NT2/D1 (cell line): ENCODE data around the gene SPA17.

ENCODE experiments used
- DNase-seq: peaks from one replicate; pipeline ENCODE4 v3.0.0-alpha.2; 2011; ENCODE audit warnings: low read depth, low spot score
- H3K27me3 ChIP-seq: 2 replicates; pipeline ENCODE4 v1.6.0; 2011; ENCODE audit warnings: mild to moderate bottlenecking; ENCODE audit not compliant: insufficient read length, insufficient read depth
- H3K36me3 ChIP-seq: 2 replicates; pipeline ENCODE4 v1.6.1; 2011; ENCODE audit warnings: mild to moderate bottlenecking, low read length, mixed read lengths; ENCODE audit not compliant: insufficient read depth, insufficient read length
- H3K4me1 ChIP-seq: 2 replicates; pipeline ENCODE4 v1.5.1; 2011; ENCODE audit not compliant: insufficient read depth, insufficient read length
- H3K4me3 ChIP-seq: 2 replicates; pipeline ENCODE4 v1.5.1; 2011; ENCODE audit warnings: low read depth; ENCODE audit not compliant: insufficient read length
- H3K9ac ChIP-seq: 2 replicates; pipeline ENCODE4 v1.6.0; 2011; ENCODE audit warnings: low read depth; ENCODE audit not compliant: insufficient read length
- H3K9me3 ChIP-seq: 2 replicates; pipeline ENCODE4 v1.5.1; 2011; ENCODE audit warnings: mild to moderate bottlenecking, low read length; ENCODE audit not compliant: insufficient read depth
- SUZ12 ChIP-seq: IDR thresholded peaks from 2 replicates; pipeline ENCODE4 v1.6.1; 2011; ENCODE audit not compliant: insufficient read length, insufficient read depth; ENCODE audit errors: extremely low read depth
- YY1 ChIP-seq: IDR thresholded peaks from 2 replicates; pipeline ENCODE4 v1.6.1; 2011; ENCODE audit not compliant: insufficient read length, insufficient read depth
- ZNF274 ChIP-seq: IDR thresholded peaks from 2 replicates; pipeline ENCODE4 v1.6.1; 2011; ENCODE audit warnings: mild to moderate bottlenecking, low read depth, low read length

Gene SPA17

DNA sequence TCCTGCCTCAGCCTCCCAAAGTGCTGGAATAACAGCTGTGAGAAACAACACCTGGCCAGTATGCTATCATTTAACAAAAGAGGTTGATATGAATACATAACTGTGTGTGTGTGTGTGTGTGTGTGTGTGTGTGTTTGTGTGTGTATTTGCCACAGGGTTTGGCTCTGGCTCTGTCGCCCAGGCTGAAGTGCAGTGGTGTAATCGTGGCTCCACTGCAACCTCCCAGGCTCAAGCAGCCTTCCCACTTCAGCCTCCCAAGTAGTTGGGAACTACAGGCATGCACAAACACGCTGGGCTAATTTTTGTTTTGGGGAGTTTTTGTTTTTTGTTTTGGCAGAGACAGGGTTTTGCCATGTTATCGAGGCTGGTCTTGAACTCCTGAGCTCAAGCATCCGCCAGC is 4.7 kb downstream of the SPA17 start:
- no peak for DNase-seq
- H3K9me3 ChIP-seq, result peaks cover 7% of the 10 kb centered on the region; the same call in 1 of the 2 replicates
- no peak overlapping the region for H3K4me3 ChIP-seq
- no peak for TF ChIP-seq ZNF274
- TF ChIP-seq YY1, result no peak
- TF ChIP-seq SUZ12, result no peak
- H3K9ac ChIP-seq, result no peak overlapping the region
- no peaks in the 10 kb centered on the region for H3K4me1 ChIP-seq
- H3K36me3 ChIP-seq, result no peaks in the 10 kb centered on the region
- H3K27me3 ChIP-seq, result no peaks in the 10 kb centered on the region

GRCh38 chr11:124681421-124681820 is 7.7 kb downstream of the SPA17 start:
- Histone ChIP-seq H3K27me3 (no peaks in the 10 kb centered on the region), H3K4me1 (no peaks in the 10 kb centered on the region), H3K36me3 (no peaks in the 10 kb centered on the region), H3K9me3 (peaks cover 29% of the 10 kb centered on the region), H3K4me3 (no peak overlapping the region), H3K9ac (no peak overlapping the region)
- DNase-seq, result no peak
- TF ChIP-seq ZNF274 (no peak), YY1 (no peak), SUZ12 (no peak)

- no peaks in the 10 kb centered on the region for H3K4me1 ChIP-seq
- no peaks in the 10 kb centered on the region for H3K36me3 ChIP-seq
- TF ChIP-seq ZNF274 (no peak), YY1 (no peak), SUZ12 (no peak)
These were observed 8.7 kb downstream of the SPA17 start for GRCh38 chr11:124682443-124682842.

DNA sequence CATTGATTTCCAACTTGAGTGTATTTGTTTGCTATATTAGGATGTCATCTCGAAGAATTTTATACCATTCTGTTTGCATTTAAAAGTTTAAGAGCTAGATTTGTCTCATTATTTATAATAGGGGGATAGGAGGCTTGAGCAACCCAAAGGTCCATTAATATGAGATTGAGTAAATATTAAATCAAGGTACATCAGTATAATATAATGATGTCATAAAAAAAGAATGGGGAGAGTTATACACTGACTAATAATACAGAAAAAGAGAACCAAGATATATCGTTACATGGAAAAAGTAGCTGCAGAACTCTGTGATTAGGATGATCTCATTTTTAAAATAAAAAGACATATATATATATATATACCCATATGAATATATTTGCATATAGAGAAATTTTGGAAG is 19.4 kb downstream of the SPA17 start:
- Histone ChIP-seq H3K9me3 (no peaks in the 10 kb centered on the region), H3K36me3 (no peaks in the 10 kb centered on the region), H3K27me3 (no peaks in the 10 kb centered on the region), H3K4me3 (no peak overlapping the region), H3K4me1 (no peaks in the 10 kb centered on the region), H3K9ac (no peak overlapping the region)
- DNase-seq, result no peak
- TF ChIP-seq YY1 (no peak), SUZ12 (no peak), ZNF274 (no peak)

More at GRCh38 chr11:124682443-124682842, 8.7 kb downstream of the SPA17 start:
- Histone ChIP-seq H3K4me3 (no peak overlapping the region), H3K9ac (no peak overlapping the region), H3K27me3 (no peaks in the 10 kb centered on the region), H3K9me3 (peaks cover 29% of the 10 kb centered on the region)
- DNase-seq, result no peak

DNA sequence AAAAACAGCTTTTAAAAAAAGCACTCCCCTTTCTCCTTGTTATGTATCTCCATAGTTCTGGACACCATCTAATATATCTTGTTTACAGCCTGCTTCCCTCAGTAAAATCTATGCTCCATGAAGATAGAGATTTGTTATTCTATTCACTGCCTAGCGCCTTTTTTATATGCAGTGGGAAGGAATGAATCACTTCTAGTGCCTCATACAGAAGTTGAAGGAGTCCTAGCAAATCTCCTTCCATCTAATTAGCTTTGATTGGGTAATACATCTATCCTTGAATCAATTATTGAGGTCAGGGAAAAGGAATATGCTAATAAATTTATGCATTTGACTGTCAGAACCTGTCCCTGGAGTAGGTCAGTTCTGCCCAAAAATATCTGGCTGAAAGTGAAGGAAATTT is 25.8 kb downstream of the SPA17 start:
- TF ChIP-seq ZNF274 (no peak), YY1 (no peak), SUZ12 (no peak)
- no peaks in the 10 kb centered on the region for H3K27me3 ChIP-seq
- no peak overlapping the region for H3K4me3 ChIP-seq
- H3K9me3 ChIP-seq, result 0 out of 2 replicates have a peak, but pooled peaks cover 9% of the 10 kb centered on the region
- no peaks in the 10 kb centered on the region for H3K4me1 ChIP-seq
- no peaks in the 10 kb centered on the region for H3K36me3 ChIP-seq
- H3K9ac ChIP-seq, result no peak overlapping the region
- no peak for DNase-seq

DNA sequence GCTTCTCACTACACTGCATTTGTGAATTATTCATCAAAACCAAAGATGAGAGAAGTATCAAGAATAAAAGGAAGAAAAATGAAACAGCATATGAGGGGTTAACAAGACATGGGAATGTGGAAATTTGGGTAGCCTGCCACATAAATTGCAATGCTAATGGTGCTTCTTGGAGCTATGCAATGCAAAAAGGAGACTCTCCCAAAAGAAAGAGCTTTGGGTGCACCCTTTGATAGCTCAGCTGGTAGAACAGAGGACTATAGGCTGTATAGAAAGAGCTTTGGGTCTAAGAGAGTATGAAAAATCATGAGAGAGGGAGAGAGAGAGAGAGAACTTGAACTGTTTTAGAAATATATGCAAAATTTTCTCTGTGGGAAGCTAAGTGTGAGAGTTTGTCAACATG is 26.3 kb downstream of the SPA17 start:
- Histone ChIP-seq H3K9ac (no peak overlapping the region), H3K4me3 (no peak overlapping the region), H3K4me1 (no peaks in the 10 kb centered on the region), H3K36me3 (no peaks in the 10 kb centered on the region), H3K9me3 (0 out of 2 replicates have a peak, but pooled peaks cover 9% of the 10 kb centered on the region), H3K27me3 (no peaks in the 10 kb centered on the region)
- no peak for DNase-seq
- no peak for TF ChIP-seq ZNF274
- no peak for TF ChIP-seq YY1
- TF ChIP-seq SUZ12, result no peak

GRCh38 chr11:124707829-124708228 is 34.1 kb downstream of the SPA17 start:
- Histone ChIP-seq H3K4me3 (peak overlapping the region; percentile 4), H3K4me1 (no peaks in the 10 kb centered on the region), H3K36me3 (no peaks in the 10 kb centered on the region), H3K27me3 (no peaks in the 10 kb centered on the region), H3K9ac (no peak overlapping the region), H3K9me3 (0 out of 2 replicates have a peak, but pooled peaks cover 6% of the 10 kb centered on the region)
- no peak for DNase-seq
- TF ChIP-seq ZNF274, result no peak
- no peak for TF ChIP-seq YY1
- TF ChIP-seq SUZ12, result no peak
